Measurements from ENCODE around the gene SPINK1.
"Not testable (repeated sequence)": the region's sequence is repeated elsewhere in the genome, so short reads cannot be mapped to it uniquely, and the experiment has no call there.

Gene SPINK1, protein sequence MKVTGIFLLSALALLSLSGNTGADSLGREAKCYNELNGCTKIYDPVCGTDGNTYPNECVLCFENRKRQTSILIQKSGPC

DNA sequence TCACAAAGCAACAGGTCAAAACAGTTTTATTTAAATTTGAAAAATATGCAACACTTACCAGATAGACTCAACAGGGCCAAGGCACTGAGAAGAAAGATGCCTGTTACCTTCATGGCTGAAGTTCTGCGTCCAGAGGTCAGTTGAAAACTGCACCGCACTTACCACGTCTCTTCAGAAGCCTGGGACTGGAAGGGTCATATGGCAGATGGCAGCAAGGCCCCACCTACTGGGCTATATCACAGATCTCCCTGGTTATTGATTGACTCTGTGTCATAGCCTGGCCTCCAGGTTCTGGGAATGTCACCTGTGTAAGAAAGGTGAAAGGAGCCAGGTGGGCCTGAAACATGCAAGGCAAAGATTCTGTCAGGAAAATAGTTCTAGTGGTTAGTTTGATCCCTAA is at the start of gene SPINK1:
Gene SPINK1 (minus strand): TSS at position 207 of the 400 bp plus-strand sequence. CDS start 94 bp downstream, at position 113.
- DNase-seq, result no peak

- DNase-seq, result no peak
Measured at GRCh38 chr5:147880487-147880886, 49.0 kb upstream of the SPINK1 start.

DNA sequence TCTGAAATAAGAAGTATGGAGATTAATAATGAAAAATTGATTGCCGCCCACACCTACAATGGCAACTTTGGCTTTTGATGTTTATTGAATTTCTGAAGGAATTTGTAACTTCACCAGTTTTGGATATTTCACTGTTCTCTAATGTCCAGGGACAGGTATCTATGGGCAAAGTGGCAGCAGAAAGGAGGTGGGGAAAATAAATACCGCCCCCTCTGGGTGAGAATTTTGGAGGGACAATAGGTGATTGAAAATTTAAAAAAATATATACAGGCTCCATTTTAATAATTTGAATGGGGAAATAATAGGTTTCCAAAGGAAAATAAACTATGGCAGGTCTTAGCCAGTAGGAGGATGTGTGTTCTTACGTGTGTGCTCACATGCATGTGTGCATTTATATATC is 48.3 kb upstream of the SPINK1 start:
- no peak for DNase-seq

GRCh38 chr5:147878066-147878759 is 46.7 kb upstream of the SPINK1 start, which contains the start of gene SCGB3A2:
SCGB3A2 (plus strand) TSS chr5:147878711; CDS start chr5:147878804, 93 bp downstream.
- DNase-seq, result no peak

GRCh38 chr5:147876626-147877025 is 45.2 kb upstream of the SPINK1 start:
- no peak for DNase-seq

DNA sequence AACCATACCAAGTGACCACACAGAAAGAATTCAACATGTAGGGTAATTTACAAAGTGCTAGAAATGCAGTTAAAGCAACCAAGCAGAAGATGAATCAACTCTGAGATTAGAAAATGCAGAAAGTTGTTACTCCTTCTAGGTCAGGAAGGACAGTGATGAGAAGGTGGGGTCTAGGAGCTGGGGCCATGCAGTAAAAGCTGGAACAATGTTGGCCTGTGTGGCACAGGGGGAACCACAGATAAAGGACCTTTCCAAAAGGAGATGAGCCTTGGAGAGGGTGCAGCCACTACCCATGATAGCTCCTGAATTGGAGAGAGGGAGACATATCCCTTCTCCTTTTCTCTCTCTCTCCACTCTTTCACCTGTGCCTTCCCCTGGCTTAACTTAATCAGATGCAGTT is 44.7 kb upstream of the SPINK1 start:
- DNase-seq, result no peak

GRCh38 chr5:147874910-147875367 is 43.5 kb upstream of the SPINK1 start:
- DNase-seq, result no peak

DNA sequence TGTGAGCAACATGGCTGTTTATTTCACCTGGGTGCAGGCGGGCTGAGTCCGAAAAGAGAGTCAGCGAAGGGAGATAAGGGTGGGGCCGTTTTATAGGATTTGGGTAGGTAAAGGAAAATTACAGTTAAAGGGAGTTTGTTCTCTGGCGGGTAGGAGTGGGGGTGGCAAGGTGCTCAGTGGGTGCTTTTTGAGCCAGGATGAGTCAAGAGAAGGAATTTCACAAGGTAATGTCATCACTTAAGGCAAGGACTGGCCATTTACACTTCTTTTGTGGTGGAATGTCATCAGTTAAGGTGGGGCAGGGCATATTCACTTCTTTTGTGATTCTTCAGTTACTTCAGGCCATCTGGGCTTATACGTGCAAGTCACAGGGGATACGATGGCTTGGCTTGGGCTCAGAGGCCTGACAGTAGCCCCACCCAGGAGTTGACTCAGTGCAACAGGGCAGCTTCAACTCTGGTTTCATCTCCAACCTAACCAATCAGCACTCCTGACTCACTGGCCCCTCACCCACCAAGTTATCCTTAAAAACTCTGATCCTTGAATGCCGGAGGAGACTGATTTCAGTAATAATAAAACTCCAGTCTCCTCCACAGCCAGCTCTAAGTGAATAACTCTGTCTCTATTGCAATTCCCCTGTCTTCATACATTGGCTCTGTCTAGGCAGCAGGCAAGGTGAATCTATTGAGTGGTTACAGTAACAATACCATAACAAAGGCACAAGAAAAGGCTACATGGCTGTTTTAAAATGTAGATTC is 42.8 kb upstream of the SPINK1 start:
- not testable (repeated sequence) for DNase-seq

GRCh38 chr5:147872744-147873435 is 41.4 kb upstream of the SPINK1 start:
- not testable (repeated sequence) for DNase-seq

GRCh38 chr5:147871980-147872549 is 40.6 kb upstream of the SPINK1 start:
- not testable (repeated sequence) for DNase-seq

DNA sequence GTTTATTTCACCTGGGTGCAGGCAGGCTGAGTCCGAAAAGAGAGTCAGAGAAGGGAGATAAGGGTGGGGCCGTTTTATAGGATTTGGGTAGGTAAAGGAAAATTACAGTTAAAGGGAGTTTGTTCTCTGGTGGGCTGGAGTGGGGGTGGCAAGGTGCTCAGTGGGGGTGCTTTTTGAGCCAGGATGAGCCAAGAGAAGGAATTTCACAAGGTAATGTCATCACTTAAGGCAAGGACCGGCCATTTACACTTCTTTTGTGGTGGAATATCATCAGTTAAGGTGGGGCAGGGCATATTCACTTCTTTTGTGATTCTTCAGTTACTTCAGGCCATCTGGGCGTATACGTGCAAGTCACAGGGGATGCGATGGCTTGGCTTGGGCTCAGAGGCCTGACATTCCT is 38.4 kb upstream of the SPINK1 start:
- not testable (repeated sequence) for DNase-seq

- DNase-seq, result no peak
Measured at GRCh38 chr5:147869112-147869511, 37.6 kb upstream of the SPINK1 start.

GRCh38 chr5:147863454-147864158 is 32.1 kb upstream of the SPINK1 start:
- DNase-seq, result peak; percentile 16

- peak; percentile 89 for DNase-seq
Measured at GRCh38 chr5:147860641-147861025, 29.2 kb upstream of the SPINK1 start.

DNA sequence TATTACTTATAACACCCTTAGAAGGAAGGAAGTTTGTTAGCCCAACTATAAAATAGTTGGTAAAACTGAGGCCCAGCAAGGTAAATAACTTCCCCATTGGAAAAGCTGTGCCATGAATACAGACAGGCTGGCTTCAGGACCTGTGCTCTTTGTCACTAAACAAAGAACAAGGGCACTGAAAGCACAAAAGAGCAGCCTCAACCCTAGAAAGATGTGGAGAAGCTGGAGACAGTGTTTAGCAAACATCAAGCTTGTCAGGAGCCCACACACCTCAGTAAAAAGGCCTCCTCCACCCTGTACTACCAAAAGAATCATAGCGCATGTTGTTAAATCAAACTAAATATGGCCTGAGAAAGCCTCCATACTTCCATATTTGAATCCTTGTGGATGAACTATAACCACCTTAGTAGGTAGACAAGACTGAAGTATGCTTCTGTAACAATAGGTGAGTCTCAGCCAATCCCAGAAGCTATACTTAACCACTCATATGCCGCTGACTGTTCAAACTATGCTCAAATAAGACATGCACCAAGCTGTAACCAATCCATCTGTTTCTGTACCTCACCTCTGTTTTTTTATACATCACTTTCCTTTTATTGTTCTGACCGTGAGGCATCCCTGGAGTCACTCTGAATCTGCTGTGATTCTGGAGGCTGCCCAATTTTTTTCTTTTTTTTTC is 28.6 kb upstream of the SPINK1 start:
- no peak for DNase-seq

- DNase-seq, result no peak
Measured at GRCh38 chr5:147858565-147858964, 27.1 kb upstream of the SPINK1 start.

DNA sequence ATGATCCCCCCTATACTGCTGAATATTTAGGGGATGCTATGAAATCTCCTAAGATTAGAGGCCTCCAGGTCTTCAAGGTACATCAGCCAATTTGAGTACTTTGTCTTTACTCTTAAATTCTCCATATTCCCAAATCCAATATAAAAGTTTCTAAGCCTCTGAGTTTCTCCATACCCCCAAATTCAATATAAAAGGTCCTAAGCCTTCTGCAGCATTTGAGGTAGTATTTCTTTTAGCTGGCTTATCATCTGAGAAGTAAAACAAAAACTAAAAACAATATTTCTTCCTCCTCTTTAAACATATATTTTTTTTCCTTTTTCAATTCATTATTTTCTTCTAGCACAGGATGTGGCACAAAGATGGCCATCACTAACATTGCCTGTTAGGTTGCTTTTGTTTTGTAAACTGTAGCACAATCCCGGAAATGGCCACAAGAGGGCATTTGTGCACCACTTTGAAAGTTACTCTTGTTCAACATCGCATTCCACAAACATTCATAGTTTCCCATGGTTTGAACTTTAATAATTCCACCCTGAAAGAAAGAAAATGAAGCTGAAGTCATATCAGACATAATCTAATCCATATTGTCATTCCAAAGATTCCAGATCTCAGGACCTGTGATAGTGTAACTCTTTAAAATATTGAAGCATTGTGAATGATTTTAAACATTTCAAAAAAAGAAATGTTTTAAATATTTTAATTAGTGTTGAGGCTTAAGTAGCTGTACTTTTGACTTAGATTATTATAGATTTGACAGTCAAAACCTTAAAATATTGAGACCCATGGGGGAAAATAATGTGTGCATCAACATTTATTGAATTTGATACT is 26.0 kb upstream of the SPINK1 start:
- DNase-seq, result peak; percentile 37

- DNase-seq, result no peak
Measured at GRCh38 chr5:147856801-147857200, 25.3 kb upstream of the SPINK1 start.

GRCh38 chr5:147855774-147856069 is 24.3 kb upstream of the SPINK1 start:
- DNase-seq, result no peak

DNA sequence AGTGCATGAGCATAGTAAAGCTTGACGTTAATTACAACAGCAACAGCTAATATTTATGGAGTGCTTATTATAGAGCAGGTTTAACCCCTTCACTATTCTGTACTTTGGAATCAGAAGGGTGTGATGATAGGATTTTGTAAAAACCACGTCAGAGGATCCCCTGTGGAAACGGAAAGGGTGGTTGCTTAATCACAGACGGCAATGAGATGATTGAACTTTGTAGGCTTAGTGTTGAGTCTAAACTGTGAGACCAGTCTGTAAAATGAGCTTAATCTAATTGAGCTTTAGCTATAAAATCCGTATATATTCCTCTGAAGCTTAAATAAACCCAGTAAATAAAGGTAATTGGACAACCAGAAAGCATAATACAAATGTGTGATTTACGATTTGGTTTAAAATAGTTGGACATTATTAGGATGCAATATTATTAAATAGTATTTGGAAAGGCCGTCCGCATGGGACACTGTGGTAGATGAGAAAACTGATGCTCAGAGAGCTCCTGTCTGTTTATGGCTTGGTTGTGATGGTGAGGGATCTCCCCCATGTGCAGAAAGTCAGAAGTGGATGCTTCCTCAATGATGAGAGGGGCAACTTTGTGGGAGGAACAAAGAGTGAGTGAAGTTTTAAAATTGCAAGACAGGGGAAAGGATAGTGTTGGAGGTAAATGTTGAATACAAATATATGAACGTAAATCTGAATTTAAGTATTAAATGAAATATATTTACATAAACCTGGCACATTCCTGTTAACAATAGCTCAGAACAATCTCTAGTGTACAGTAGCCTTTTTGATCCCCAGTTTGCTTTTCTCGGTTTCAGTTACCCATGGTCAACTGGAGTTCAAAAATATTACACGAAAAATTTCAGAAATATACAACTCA is 23.7 kb upstream of the SPINK1 start:
- DNase-seq, result no peak

Data from COR-L47 (cell line).